ENCODE measurements around the gene SEC22B.
"Not testable (repeated sequence)": the region's sequence is repeated elsewhere in the genome, so short reads cannot be mapped to it uniquely, and the experiment has no call there.

SEC22B gene

DNA sequence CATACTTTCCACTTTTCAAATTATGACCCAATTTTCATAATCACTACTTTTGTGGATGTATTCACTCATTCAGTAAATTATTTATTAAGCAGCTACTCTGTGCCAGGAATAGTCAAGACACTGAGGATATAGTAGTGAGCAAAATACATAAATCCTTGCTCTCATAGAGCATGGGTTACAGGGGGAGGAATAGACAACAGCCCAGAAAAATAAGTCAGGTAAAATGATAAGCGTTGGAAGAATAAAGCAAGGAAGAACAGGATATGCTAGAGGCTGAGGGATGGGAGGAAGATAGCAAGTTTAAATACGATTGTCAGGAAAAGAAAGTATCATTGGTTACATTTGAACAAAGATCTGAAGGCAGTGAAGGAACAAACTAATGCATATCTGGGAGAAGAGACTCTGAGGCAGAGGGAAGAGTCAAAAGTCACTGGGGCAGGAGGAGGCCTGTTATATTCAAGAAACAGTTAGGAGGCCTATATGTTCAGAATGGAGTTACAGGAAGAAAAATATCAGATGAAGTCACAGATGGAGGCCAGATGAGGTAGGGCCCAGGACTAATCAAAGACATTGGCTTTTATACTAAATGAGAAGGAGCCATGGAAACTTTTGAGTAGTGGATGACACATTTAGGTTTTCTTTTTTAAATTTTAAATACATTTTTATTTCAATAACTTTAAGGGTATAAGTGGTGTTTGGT, 42.9 kb downstream of the SEC22B start:
- no peak for DNase-seq (ENCODE audit: low read depth in 2 of 2)
- TF ChIP-seq, protein P1, sequence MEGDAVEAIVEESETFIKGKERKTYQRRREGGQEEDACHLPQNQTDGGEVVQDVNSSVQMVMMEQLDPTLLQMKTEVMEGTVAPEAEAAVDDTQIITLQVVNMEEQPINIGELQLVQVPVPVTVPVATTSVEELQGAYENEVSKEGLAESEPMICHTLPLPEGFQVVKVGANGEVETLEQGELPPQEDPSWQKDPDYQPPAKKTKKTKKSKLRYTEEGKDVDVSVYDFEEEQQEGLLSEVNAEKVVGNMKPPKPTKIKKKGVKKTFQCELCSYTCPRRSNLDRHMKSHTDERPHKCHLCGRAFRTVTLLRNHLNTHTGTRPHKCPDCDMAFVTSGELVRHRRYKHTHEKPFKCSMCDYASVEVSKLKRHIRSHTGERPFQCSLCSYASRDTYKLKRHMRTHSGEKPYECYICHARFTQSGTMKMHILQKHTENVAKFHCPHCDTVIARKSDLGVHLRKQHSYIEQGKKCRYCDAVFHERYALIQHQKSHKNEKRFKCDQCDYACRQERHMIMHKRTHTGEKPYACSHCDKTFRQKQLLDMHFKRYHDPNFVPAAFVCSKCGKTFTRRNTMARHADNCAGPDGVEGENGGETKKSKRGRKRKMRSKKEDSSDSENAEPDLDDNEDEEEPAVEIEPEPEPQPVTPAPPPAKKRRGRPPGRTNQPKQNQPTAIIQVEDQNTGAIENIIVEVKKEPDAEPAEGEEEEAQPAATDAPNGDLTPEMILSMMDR (IDR thresholded peaks at IDR 0.05; ENCODE audit: low read depth, low read length) = no peak

GRCh38 chr1:120132406-120132763, 43.9 kb downstream of the SEC22B start:
- DNase-seq (ENCODE audit: low read depth in 2 of 2); H3K4me3 ChIP-seq (replicated peaks in 1 of 2; ENCODE audit: low read depth in 2 of 2, low read length in 2 of 2): not testable (repeated sequence)

More for the DNA sequence above, 42.9 kb downstream of the SEC22B start:
- no peak overlapping the region for H3K4me3 ChIP-seq (replicated peaks in 1 of 2; ENCODE audit: low read depth in 2 of 2, low read length in 2 of 2)

DNA sequence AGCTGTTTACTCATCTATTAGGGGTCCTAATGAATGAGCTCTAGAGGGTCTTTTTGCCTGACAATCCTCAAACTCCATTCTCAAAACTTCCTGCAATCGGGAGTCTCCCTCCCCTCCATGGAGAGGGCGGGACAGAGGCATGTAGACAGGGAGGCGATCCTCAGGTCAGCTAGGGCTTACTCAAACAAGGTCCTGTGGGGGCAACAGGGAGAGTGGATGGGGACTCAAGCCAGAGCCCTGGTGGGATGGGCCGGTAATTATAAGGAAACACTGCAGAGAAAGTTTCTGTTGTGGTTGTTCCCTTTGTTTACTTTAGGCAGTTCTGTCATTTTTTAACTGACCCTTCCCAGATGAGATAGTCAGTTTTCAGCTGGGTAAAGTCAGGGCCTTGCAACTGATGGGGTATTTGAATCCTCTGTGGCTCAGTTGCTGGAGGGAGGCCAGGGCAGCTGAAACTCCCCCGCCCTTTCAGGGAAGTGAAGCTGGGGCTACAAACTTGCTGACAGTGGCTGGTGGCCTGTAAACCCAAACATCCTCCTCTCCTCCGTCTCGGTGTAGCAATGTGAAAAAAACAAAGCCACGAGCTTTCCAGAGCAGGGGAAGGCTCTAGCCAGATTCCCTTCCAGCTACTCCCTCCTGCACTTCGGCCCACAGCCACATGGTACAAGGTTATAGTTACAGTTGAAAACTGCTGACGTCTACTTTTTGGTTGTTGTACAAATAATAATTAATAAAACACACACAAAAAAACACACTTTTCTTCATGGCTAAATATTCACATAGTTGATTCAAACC, 44.5 kb downstream of the SEC22B start:
- DNase-seq (ENCODE audit: low read depth in 2 of 2) = peak; percentile 76 to 89
- H3K4me3 ChIP-seq (replicated peaks in 1 of 2; ENCODE audit: low read depth in 2 of 2, low read length in 2 of 2) = not testable (repeated sequence)

- DNase-seq (ENCODE audit: low read depth in 2 of 2); H3K4me3 ChIP-seq (replicated peaks in 1 of 2; ENCODE audit: low read depth in 2 of 2, low read length in 2 of 2): not testable (repeated sequence)
These were observed 48.4 kb downstream of the SEC22B start for GRCh38 chr1:120127921-120128320.

- not testable (repeated sequence) for H3K4me3 ChIP-seq (replicated peaks in 1 of 2; ENCODE audit: low read depth in 2 of 2, low read length in 2 of 2); DNase-seq (ENCODE audit: low read depth in 2 of 2)
These were observed 50.1 kb downstream of the SEC22B start for GRCh38 chr1:120126216-120126615.

DNA sequence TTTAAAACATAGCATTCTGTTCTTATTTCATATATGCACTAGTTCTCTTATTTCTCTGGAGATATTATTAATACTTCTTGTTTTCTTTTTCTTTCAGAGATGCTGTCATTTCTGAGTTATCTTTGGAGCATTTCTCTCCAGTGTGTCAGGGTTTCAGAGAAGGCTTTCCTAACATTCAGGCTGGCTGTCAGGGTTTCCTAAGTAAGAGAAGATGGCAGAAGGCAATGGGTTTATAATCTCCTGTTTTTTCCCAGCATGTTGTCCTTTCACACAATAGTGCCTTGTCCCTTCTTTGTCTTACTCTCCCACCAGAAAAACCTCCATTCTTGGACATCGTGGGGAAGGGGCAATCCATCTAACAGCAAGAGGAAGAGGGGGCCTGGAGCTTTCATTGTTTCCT, 51.7 kb downstream of the SEC22B start:
- H3K4me3 ChIP-seq (replicated peaks in 1 of 2; ENCODE audit: low read depth in 2 of 2, low read length in 2 of 2) = not testable (repeated sequence)
- peak; percentile 12 to 46 for DNase-seq (ENCODE audit: low read depth in 2 of 2)

GRCh38 chr1:120123813-120124510, 52.4 kb downstream of the SEC22B start:
- DNase-seq (ENCODE audit: low read depth in 2 of 2) = peak; percentile 5 to 32
- H3K4me3 ChIP-seq (replicated peaks in 1 of 2; ENCODE audit: low read depth in 2 of 2, low read length in 2 of 2) = not testable (repeated sequence)

- DNase-seq (ENCODE audit: low read depth in 2 of 2); H3K4me3 ChIP-seq (replicated peaks in 1 of 2; ENCODE audit: low read depth in 2 of 2, low read length in 2 of 2): not testable (repeated sequence)
These were observed 53.9 kb downstream of the SEC22B start for GRCh38 chr1:120122262-120122893.

DNA sequence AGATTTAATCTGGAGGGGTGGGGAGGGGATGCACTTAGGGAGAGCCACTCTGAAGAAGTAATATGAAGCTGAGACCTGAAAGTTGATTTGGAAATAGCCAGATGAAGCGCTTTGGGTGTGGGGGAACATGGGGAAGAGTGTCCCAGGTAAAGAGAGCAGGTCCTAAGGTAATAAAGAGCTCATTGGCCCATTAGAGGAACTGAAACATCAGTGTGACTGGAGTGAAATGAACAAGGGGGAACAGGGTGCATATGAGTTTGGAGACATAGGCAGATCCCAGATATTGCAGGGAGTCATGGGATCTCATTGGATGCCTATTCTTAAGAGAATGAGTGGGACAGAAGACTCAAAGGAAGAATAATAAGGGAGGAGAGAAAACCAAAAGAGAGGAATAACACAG, 54.5 kb downstream of the SEC22B start:
- H3K4me3 ChIP-seq (replicated peaks in 1 of 2; ENCODE audit: low read depth in 2 of 2, low read length in 2 of 2); DNase-seq (ENCODE audit: low read depth in 2 of 2): not testable (repeated sequence)

DNA sequence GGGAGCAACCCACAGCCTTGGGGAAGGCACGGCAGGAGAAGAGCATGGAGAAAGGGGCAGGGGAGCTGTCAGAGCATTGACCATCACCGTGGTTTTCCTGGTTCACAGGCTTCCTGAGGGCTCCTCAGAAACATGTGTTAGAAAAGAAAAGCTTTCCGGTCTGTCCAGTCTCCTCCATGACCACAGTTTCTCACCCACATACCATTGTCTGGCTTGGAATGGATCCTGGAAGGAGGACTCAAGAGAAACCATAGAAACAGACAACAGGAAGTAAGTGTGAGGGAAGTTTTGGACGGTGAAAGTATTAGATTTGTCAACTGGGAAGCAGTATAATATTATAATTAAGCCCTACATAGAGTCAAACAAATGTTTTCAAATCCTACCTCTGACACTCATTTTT, 55.8 kb downstream of the SEC22B start:
- H3K4me3 ChIP-seq (replicated peaks in 1 of 2; ENCODE audit: low read depth in 2 of 2, low read length in 2 of 2); DNase-seq (ENCODE audit: low read depth in 2 of 2): not testable (repeated sequence)

DNA sequence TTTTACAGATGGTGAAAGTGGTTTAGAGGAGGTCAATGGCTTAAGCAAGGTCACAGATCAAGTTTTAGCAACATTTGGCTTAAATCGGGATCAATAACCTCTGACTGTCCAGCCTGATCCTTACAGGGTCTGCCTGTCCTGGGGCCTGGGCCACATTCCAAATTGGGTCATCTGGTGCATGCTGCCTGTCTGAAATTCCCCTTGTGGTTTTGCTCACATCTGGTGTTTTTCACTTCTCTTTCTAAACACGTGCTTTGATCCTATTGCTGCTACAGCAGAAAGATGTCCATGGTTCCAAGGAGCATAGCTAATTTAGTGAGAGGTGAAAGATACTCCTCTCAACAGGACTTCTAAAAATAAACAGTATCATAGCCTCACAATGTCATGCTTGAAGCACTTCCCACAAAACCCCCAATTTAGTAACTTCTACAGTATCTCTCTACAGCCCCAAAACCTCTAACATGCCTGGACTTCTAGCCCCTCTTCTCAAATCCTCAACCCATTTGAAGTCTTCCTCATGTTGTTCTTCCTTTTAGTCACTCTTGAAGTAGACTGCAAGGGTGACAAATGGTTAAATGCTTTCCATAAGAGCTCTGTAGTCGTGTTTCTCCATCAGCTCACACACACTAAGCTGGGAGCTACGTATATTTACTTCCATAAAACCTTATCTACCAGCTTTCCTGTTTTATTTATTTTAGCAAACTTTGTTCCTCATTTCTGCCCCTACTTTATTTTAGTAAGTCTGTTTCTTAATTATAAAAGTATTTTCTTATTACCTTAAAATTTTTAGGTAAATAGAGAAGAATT, 58.7 kb downstream of the SEC22B start:
- not testable (repeated sequence) for H3K4me3 ChIP-seq (replicated peaks in 1 of 2; ENCODE audit: low read depth in 2 of 2, low read length in 2 of 2)
- DNase-seq (ENCODE audit: low read depth in 2 of 2) = peak; percentile 8 to 35

- peak in 1 of 2 donors; percentile 80 for DNase-seq (ENCODE audit: low read depth in 2 of 2)
- not testable (repeated sequence) for H3K4me3 ChIP-seq (replicated peaks in 1 of 2; ENCODE audit: low read depth in 2 of 2, low read length in 2 of 2)
These were observed 60.2 kb downstream of the SEC22B start for GRCh38 chr1:120116094-120116493.

DNA sequence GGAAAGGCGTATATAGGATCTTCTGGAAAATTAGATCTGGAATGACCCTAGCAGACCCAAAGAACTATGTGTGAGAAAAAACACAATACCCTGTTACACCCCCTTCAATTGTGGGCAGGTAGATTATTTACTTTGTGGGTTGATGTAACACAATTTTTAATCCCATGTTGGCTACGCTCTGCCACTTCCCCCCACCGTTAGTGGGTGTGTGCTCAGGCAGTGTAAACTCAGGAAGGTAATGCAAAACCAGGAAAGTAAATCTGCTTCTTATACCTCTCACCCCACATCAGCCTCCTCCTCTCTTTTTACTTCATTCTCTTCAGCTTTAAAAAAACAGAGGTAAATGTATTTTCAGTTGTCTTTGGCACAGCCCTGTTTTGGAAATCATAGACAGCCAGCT, 63.2 kb downstream of the SEC22B start:
- not testable (repeated sequence) for H3K4me3 ChIP-seq (replicated peaks in 1 of 2; ENCODE audit: low read depth in 2 of 2, low read length in 2 of 2); DNase-seq (ENCODE audit: low read depth in 2 of 2)

DNA sequence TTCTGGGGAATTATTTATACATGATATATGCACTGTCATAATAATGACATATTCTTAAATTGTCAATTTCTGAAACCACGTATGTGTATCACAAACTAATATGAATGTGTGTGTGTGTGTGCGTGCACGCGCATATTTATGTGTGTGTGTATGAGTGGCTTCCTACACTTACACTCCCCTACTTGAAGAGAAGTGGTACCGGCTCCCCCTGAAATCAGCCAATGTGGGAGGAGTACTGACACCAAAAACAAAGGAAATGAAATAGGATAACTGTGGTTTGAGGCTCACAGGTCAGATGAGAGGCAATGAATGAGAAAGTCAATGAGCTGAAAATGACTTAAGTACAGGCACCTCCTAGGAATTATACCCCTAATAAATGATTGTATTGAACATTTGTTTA, 64.1 kb downstream of the SEC22B start:
- peak in 1 of 2 donors; percentile 7 for DNase-seq (ENCODE audit: low read depth in 2 of 2)
- not testable (repeated sequence) for H3K4me3 ChIP-seq (replicated peaks in 1 of 2; ENCODE audit: low read depth in 2 of 2, low read length in 2 of 2)

- DNase-seq (ENCODE audit: low read depth in 2 of 2) = not testable (repeated sequence)
These were observed 64.5 kb downstream of the SEC22B start for GRCh38 chr1:120111771-120112170.

GRCh38 chr1:120111008-120111407, 65.3 kb downstream of the SEC22B start:
- not testable (repeated sequence) for DNase-seq (ENCODE audit: low read depth in 2 of 2); H3K4me3 ChIP-seq (replicated peaks in 1 of 2; ENCODE audit: low read depth in 2 of 2, low read length in 2 of 2)

More at GRCh38 chr1:120111771-120112170, 64.5 kb downstream of the SEC22B start:
- not testable (repeated sequence) for H3K4me3 ChIP-seq (replicated peaks in 1 of 2; ENCODE audit: low read depth in 2 of 2, low read length in 2 of 2)

All from cardiac fibroblast (primary cell).